SK-N-SH treated with all-trans-retinoic acid at 6 μM for 48 hours (cell line): ENCODE data around the gene BCKDHA.

ENCODE experiments used
- ATAC-seq: fragments of 200-7000 bp; cut with Tn5 transposase; 3 replicates; pipeline ENCODE4 v1.9.1; 2020; ENCODE audit warnings: mild to moderate bottlenecking, moderate library complexity
- ARNTL ChIP-seq: fragments of 450-650 bp; formaldehyde crosslinking; IDR thresholded peaks from 2 replicates; pipeline ENCODE4 v1.5.0; 2020; ENCODE audit warnings: low read depth, mild to moderate bottlenecking, moderate library complexity, borderline replicate concordance
- BACH2 ChIP-seq: fragments of 250-450 bp; sonication (Bioruptor Pico); IDR thresholded peaks from 2 replicates; pipeline ENCODE4 v1.9.0; 2021; ENCODE audit warnings: mild to moderate bottlenecking, borderline replicate concordance
- CREB5 ChIP-seq: fragments of 250-450 bp; sonication (Bioruptor Pico); IDR thresholded peaks from 2 replicates; pipeline ENCODE4 v1.5.1; 2020; ENCODE audit warnings: low read depth, mild to moderate bottlenecking, moderate library complexity
- CSDC2 ChIP-seq: fragments of 250-450 bp; sonication (Bioruptor Pico); IDR thresholded peaks from 2 replicates; pipeline ENCODE4 v1.5.0; 2020; ENCODE audit warnings: mild to moderate bottlenecking, moderate library complexity
- CSRNP3 ChIP-seq: fragments of 250-450 bp; sonication (Bioruptor Pico); IDR thresholded peaks from 2 replicates; pipeline ENCODE4 v1.5.1; 2021; ENCODE audit warnings: mild to moderate bottlenecking, moderate library complexity
- ESRRG ChIP-seq: fragments of 250-450 bp; sonication (Bioruptor Pico); IDR thresholded peaks from 2 replicates; pipeline ENCODE4 v1.6.1; 2021; ENCODE audit warnings: mild to moderate bottlenecking
- ISL1 ChIP-seq: fragments of 250-450 bp; sonication (Bioruptor Pico); IDR thresholded peaks from 2 replicates; pipeline ENCODE4 v2.1.2; 2022; ENCODE audit warnings: mild to moderate bottlenecking, moderate library complexity
- OSR1 ChIP-seq: fragments of 250-450 bp; sonication (Bioruptor Pico); IDR thresholded peaks from 2 replicates; pipeline ENCODE4 v1.8.0; 2022; ENCODE audit warnings: moderate library complexity, mild to moderate bottlenecking, inconsistent platforms
- PATZ1 ChIP-seq: fragments of 250-450 bp; sonication (Bioruptor Pico); IDR thresholded peaks from 2 replicates; pipeline ENCODE4 v1.8.0; 2020; ENCODE audit warnings: mild to moderate bottlenecking, moderate library complexity, borderline replicate concordance
- POU6F1 ChIP-seq: fragments of 250-450 bp; sonication (Bioruptor Pico); IDR thresholded peaks from 2 replicates; pipeline ENCODE4 v1.8.0; 2021; ENCODE audit warnings: low read depth, mild to moderate bottlenecking, moderate library complexity, borderline replicate concordance
- PPARA ChIP-seq: fragments of 250-450 bp; sonication (Bioruptor Pico); IDR thresholded peaks from 2 replicates; pipeline ENCODE4 v1.5.0; 2020; ENCODE audit warnings: mild to moderate bottlenecking, borderline replicate concordance
- RARB ChIP-seq: fragments of 250-450 bp; sonication (Bioruptor Pico); IDR thresholded peaks from 2 replicates; pipeline ENCODE4 v1.8.0; 2021; ENCODE audit warnings: mild to moderate bottlenecking, moderate library complexity
- SNAI2 ChIP-seq: fragments of 250-450 bp; sonication (Bioruptor Pico); IDR thresholded peaks from 2 replicates; pipeline ENCODE4 v1.5.0; 2020; ENCODE audit warnings: mild to moderate bottlenecking, moderate library complexity
- TCF4 ChIP-seq: fragments of 250-450 bp; sonication (Bioruptor Pico); IDR thresholded peaks from 2 replicates; pipeline ENCODE4 v1.8.0; 2021; ENCODE audit warnings: mild to moderate bottlenecking, moderate library complexity, borderline replicate concordance
- TSHZ2 ChIP-seq: fragments of 250-450 bp; sonication (Bioruptor Pico); IDR thresholded peaks from 2 replicates; pipeline ENCODE4 v1.5.0; 2020; ENCODE audit warnings: mild to moderate bottlenecking, moderate library complexity
- ZC3H10 ChIP-seq: fragments of 250-450 bp; sonication (Bioruptor Pico); IDR thresholded peaks from 2 replicates; pipeline ENCODE4 v1.5.1; 2021; ENCODE audit warnings: mild to moderate bottlenecking, moderate library complexity
- ZFP3 ChIP-seq: fragments of 250-450 bp; sonication (Bioruptor Pico); IDR thresholded peaks from 2 replicates; pipeline ENCODE4 v1.5.0; 2020; ENCODE audit warnings: mild to moderate bottlenecking, moderate library complexity
- ZFP30 ChIP-seq: fragments of 450-650 bp; formaldehyde crosslinking; IDR thresholded peaks from 2 replicates; pipeline ENCODE4 v1.5.0; 2022; ENCODE audit warnings: mild to moderate bottlenecking, moderate library complexity
- ZNF565 ChIP-seq: fragments of 450-650 bp; formaldehyde crosslinking; conservative IDR thresholded peaks from 2 replicates; pipeline ENCODE4 v1.5.0; 2020; ENCODE audit warnings: low read depth, mild to moderate bottlenecking, moderate library complexity
- ZNF8 ChIP-seq: fragments of 450-650 bp; formaldehyde crosslinking; IDR thresholded peaks from 2 replicates; pipeline ENCODE4 v1.5.0; 2020; ENCODE audit warnings: mild to moderate bottlenecking, moderate library complexity

Gene BCKDHA

GRCh38 chr19:41409288-41409687 is 11.7 kb downstream of the BCKDHA start (continued):
- TF ChIP-seq POU6F1 (no peak), BACH2 (no peak), ARNTL (no peak)

GRCh38 chr19:41410336-41411054 is 12.9 kb downstream of the BCKDHA start:
- ATAC-seq: no peak
- no peak for TF ChIP-seq ZC3H10 (CRISPR knock-in tag)
- TF ChIP-seq CREB5 (CRISPR knock-in tag): no peak
- TF ChIP-seq ESRRG (CRISPR knock-in tag): no peak
- no peak for TF ChIP-seq CSDC2 (CRISPR knock-in tag)
- TF ChIP-seq SNAI2 (CRISPR knock-in tag): no peak
- TF ChIP-seq PPARA (CRISPR knock-in tag): no peak
- TF ChIP-seq ZFP30 (CRISPR knock-in tag): no peak
- TF ChIP-seq ZNF565: no peak
- TF ChIP-seq OSR1: no peak
- TF ChIP-seq PATZ1 (CRISPR knock-in tag): no peak
- TF ChIP-seq ZFP3 (CRISPR knock-in tag): no peak
- TF ChIP-seq TSHZ2 (CRISPR knock-in tag): no peak
- no peak for TF ChIP-seq ZNF8
- no peak for TF ChIP-seq RARB (CRISPR knock-in tag)
- no peak for TF ChIP-seq ARNTL
- no peak for TF ChIP-seq CSRNP3 (CRISPR knock-in tag)
- TF ChIP-seq TCF4 (CRISPR knock-in tag): no peak

GRCh38 chr19:41411100-41411967 is 13.7 kb downstream of the BCKDHA start:
- no peak for ATAC-seq
- TF ChIP-seq PATZ1 (CRISPR knock-in tag) (no peak), ISL1 (CRISPR knock-in tag) (0 out of 2 replicates have a peak, but pooled peaks have one; percentile 8), RARB (CRISPR knock-in tag) (no peak)
